ENCODE results near the gene TBCD.

Gene TBCD

GRCh38 chr17:82920150-82920549, 168.3 kb downstream of the TBCD start:
- no peak for DNase-seq (ENCODE audit: low read depth)
- in situ Hi-C loops (cut with HindIII; ENCODE audit: low sequenced_read_pairs): no loop called here
- no peak for TF ChIP-seq CTCF (IDR thresholded peaks at IDR 0.05; ENCODE audit: low read depth, low read length, missing control alignments)
- no peak overlapping the region for H3K4me3 ChIP-seq (ENCODE audit: low read depth, low read length)

- DNase-seq (ENCODE audit: low read depth): no peak
- TF ChIP-seq CTCF (IDR thresholded peaks at IDR 0.05; ENCODE audit: low read depth, low read length, missing control alignments): no peak
- in situ Hi-C loops (cut with HindIII; ENCODE audit: low sequenced_read_pairs): no loop called here
- no peak overlapping the region for H3K4me3 ChIP-seq (ENCODE audit: low read depth, low read length)
Measured at GRCh38 chr17:82920715-82921114, 168.8 kb downstream of the TBCD start.

- no peak overlapping the region for H3K4me3 ChIP-seq (ENCODE audit: low read depth, low read length)
- in situ Hi-C loops (cut with HindIII; ENCODE audit: low sequenced_read_pairs): no loop called here
- DNase-seq (ENCODE audit: low read depth): no peak
- TF ChIP-seq CTCF (IDR thresholded peaks at IDR 0.05; ENCODE audit: low read depth, low read length, missing control alignments): no peak
Measured at GRCh38 chr17:82921426-82921825, 169.6 kb downstream of the TBCD start.

DNA sequence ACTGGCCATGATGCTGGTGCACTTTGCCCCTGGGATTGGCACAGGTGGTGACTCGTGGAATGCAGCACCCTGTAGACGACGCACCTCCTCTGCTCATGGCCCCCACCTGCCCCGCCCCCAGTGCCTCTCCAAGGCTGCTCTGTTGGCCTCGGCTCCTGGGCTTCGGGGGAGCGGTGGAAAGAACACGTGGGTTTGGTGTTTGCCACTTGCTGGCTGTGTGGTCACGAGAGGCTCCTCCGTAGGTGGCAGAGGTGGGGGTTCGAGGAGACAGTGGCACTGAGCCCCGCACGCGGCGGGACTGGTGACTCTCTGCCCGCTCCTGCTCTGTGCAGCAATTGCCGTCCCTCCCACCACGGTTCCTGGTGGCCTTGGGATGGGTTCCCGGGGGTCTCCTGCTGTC, 170.8 kb downstream of the TBCD start:
- H3K4me3 ChIP-seq (ENCODE audit: low read depth, low read length): no peak overlapping the region
- TF ChIP-seq CTCF (IDR thresholded peaks at IDR 0.05; ENCODE audit: low read depth, low read length, missing control alignments): no peak
- DNase-seq (ENCODE audit: low read depth): no peak
- in situ Hi-C loops (cut with HindIII; ENCODE audit: low sequenced_read_pairs): no loop called here

DNA sequence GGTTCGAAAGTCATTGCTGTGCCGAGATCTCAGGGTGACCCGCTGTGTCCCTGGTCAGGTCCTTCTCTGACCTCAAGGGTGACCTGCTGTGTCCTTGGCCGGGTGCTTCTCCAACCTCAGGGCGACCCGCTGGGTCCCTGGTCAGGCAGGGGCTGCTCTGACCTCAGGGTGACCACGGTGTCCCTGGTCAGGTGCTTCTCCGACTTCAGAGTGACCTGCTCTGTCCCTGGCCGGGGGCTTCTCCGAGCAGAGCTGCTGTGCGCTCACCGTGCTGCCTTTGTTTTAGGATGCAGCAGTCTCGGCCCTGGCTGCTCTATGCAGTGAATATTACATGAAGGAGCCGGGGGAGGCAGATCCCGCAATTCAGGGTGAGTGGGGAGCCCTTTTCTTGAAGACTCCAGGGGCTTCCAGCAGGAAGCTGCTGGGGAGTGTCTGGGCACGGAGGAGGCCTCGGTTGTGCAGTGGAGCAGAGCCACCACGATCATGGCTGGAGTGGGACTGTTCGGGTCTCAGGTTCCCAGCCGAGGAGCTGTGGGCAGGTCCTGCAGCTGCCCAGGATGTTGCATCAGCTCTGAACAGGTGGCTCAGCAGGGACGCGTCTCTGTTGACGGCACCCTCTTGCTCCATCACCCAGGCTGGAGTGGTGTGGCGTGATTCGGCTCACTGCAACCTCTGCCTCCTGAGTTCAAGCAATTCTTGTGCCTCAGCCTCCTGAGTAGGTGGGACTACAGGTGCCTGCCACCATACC, 171.7 kb downstream of the TBCD start:
- in situ Hi-C loops (cut with HindIII; ENCODE audit: low sequenced_read_pairs): no loop called here
- TF ChIP-seq CTCF (IDR thresholded peaks at IDR 0.05; ENCODE audit: low read depth, low read length, missing control alignments): no peak
- DNase-seq (ENCODE audit: low read depth): no peak
- H3K4me3 ChIP-seq (ENCODE audit: low read depth, low read length): no peak overlapping the region

GRCh38 chr17:82924214-82924613, 172.3 kb downstream of the TBCD start:
- TF ChIP-seq CTCF (IDR thresholded peaks at IDR 0.05; ENCODE audit: low read depth, low read length, missing control alignments): no peak
- in situ Hi-C loops (cut with HindIII; ENCODE audit: low sequenced_read_pairs): no loop called here
- no peak overlapping the region for H3K4me3 ChIP-seq (ENCODE audit: low read depth, low read length)

More at GRCh38 chr17:82924214-82924613, 172.3 kb downstream of the TBCD start:
- DNase-seq (ENCODE audit: low read depth): no peak

All from astrocyte of the cerebellum (primary cell).